ENCODE results near the gene LYRM4.
"Not testable (repeated sequence)": the region's sequence is repeated elsewhere in the genome, so short reads cannot be mapped to it uniquely, and the experiment has no call there.

The LYRM4 gene

GRCh38 chr6:5081182-5081581 lies 179.6 kb downstream of the LYRM4 start:
- DNase-seq (ENCODE audit: low spot score) = no peak

GRCh38 chr6:5080574-5080973 lies 180.2 kb downstream of the LYRM4 start:
- no peak for DNase-seq (ENCODE audit: low spot score)

- DNase-seq (ENCODE audit: low spot score) = no peak
Observed at GRCh38 chr6:5079692-5080091, 181.1 kb downstream of the LYRM4 start.

GRCh38 chr6:5078121-5078669 lies 182.6 kb downstream of the LYRM4 start:
- no peak for DNase-seq (ENCODE audit: low spot score)

- DNase-seq (ENCODE audit: low spot score) = no peak
Observed at GRCh38 chr6:5076931-5077330, 183.8 kb downstream of the LYRM4 start.

GRCh38 chr6:5073992-5074391 lies 186.8 kb downstream of the LYRM4 start:
- DNase-seq (ENCODE audit: low spot score) = no peak

- no peak for DNase-seq (ENCODE audit: low spot score)
Observed at GRCh38 chr6:5072440-5072839, 188.3 kb downstream of the LYRM4 start.

- no peak for DNase-seq (ENCODE audit: low spot score)
Observed at GRCh38 chr6:5071216-5071615, 189.5 kb downstream of the LYRM4 start.

GRCh38 chr6:5068153-5068751 lies 192.5 kb downstream of the LYRM4 start:
- DNase-seq (ENCODE audit: low spot score) = no peak

- no peak for DNase-seq (ENCODE audit: low spot score)
Observed at GRCh38 chr6:5067305-5067704, 193.4 kb downstream of the LYRM4 start.

- DNase-seq (ENCODE audit: low spot score) = no peak
Observed at GRCh38 chr6:5066456-5067093, 194.2 kb downstream of the LYRM4 start.

- no peak for DNase-seq (ENCODE audit: low spot score)
Observed at GRCh38 chr6:5063617-5064016, 197.1 kb downstream of the LYRM4 start.

GRCh38 chr6:5061152-5061551 lies 199.6 kb downstream of the LYRM4 start:
- DNase-seq (ENCODE audit: low spot score) = no peak

GRCh38 chr6:5060439-5060838 lies 200.3 kb downstream of the LYRM4 start:
- not testable (repeated sequence) for DNase-seq (ENCODE audit: low spot score)

GRCh38 chr6:5059036-5059896 lies 201.5 kb downstream of the LYRM4 start:
- no peak for DNase-seq (ENCODE audit: low spot score)
